K562 (cell line): Measurements from ENCODE around the gene SOX21. TPM values are rescaled to one million over a fixed set of nuclear protein-coding genes. Genes with fewer than 3 reads are reported as not detected.

Experiments
- ATAC-seq: fragments of 200-7000 bp; cut with Tn5 transposase; 3 replicates; pipeline ENCODE4 v1.9.1; 2020; ENCODE audit warnings: moderate library complexity
- BruUV-seq: library from RNA; stranded (reverse); fragments of 400-500 nt; replicated peaks from 2 replicates; lab custom pipeline; 2021; lab: Mats Ljungman, UMichigan
- CTCF ChIA-PET: fragments of 300-600 bp; formaldehyde crosslinking; extraction: SDS; loops from one replicate; lab custom pipeline; 2021; ENCODE audit warnings: low intra/inter-chr PET ratio; lab: Yijun Ruan, JAX
- POLR2A ChIA-PET: fragments of 300-600, 350-650 bp; sonication (Branson Sonifier 250); formaldehyde crosslinking; extraction: SDS; loops from one replicate; lab custom pipeline; 2021; ENCODE audit warnings: antibody characterized with exemption, inconsistent platforms; lab: Yijun Ruan, JAX
- DNase-seq, 4 experiments: peaks; one replicate each; pipeline versions ENCODE4 v3.0.0 to v3.0.0-alpha.2; 2011 to 2018; ENCODE audit warnings: low spot score in 3 of 4, mixed read lengths in 3 of 4; ENCODE audit errors: extremely low read depth in 1 of 4
- FAIRE-seq: peaks from 2 replicates; lab custom pipeline; 2011; peaks lifted over from hg19 to GRCh38; lab: Jason Lieb, UNC
- H2AFZ ChIP-seq: 2 replicates; pipeline ENCODE4 v1.6.0; 2011; ENCODE audit warnings: low read depth, low read length, control low read depth, inconsistent platforms
- H3K27ac ChIP-seq: fragments of 200-600 bp; 3 replicates; pipeline ENCODE4 v1.8.0; 2011; ENCODE audit warnings: low read depth, mild to moderate bottlenecking, control low read depth, inconsistent platforms, low read length, moderate library complexity, mixed read lengths; ENCODE audit errors: extremely low read depth
- H3K27me3 ChIP-seq, 2 experiments: fragments of 300-600 bp in 1 of 2; 2 replicates in 1 of 2; 3 replicates in 1 of 2; pipeline versions ENCODE4 v1.6.0 to v1.8.0; 2011; ENCODE audit warnings: inconsistent platforms in 2 of 2, low read length in 2 of 2, mild to moderate bottlenecking in 1 of 2, mixed read lengths in 1 of 2, moderate library complexity in 1 of 2; ENCODE audit not compliant: control insufficient read depth in 2 of 2, insufficient read depth in 2 of 2
- H3K36me3 ChIP-seq: fragments of 300-600 bp; 3 replicates; pipeline ENCODE4 v1.8.0; 2011; ENCODE audit warnings: mild to moderate bottlenecking, low read length, inconsistent platforms; ENCODE audit not compliant: control insufficient read depth, insufficient read depth
- H3K4me1 ChIP-seq, 2 experiments: fragments of 200-600 bp in 1 of 2; replicated peaks in 1 of 2; 2 replicates in 1 of 2; 3 replicates in 1 of 2; pipeline versions ENCODE4 v1.5.1 to v1.8.0; 2011; ENCODE audit warnings: inconsistent platforms in 2 of 2, low read length in 2 of 2, mild to moderate bottlenecking in 1 of 2, mixed read lengths in 1 of 2, moderate library complexity in 1 of 2; ENCODE audit not compliant: control insufficient read depth in 2 of 2, insufficient read depth in 2 of 2
- H3K4me2 ChIP-seq: 2 replicates; pipeline ENCODE4 v1.6.1; 2011; ENCODE audit warnings: low read length, control low read depth, inconsistent platforms, mixed read lengths; ENCODE audit not compliant: insufficient read depth
- H3K4me3 ChIP-seq: fragments of 200-600 bp; sonication (generic), shearing (Covaris generic); 2 replicates; pipeline ENCODE4 v1.5.1; 2016; ENCODE audit warnings: control low read depth, inconsistent platforms
- H3K79me2 ChIP-seq: fragments of 200-600 bp; 3 replicates; pipeline ENCODE4 v1.8.0; 2011; ENCODE audit warnings: low read length, inconsistent platforms; ENCODE audit not compliant: control insufficient read depth, insufficient read depth
- H3K9ac ChIP-seq, 2 experiments: 2 replicates each; pipeline versions ENCODE4 v1.6.0 to v1.6.1; 2011; ENCODE audit warnings: low read depth in 2 of 2, low read length in 2 of 2, control low read depth in 1 of 2, inconsistent platforms in 1 of 2, mild to moderate bottlenecking in 1 of 2, mixed read lengths in 1 of 2; ENCODE audit not compliant: insufficient read depth in 1 of 2
- H3K9me1 ChIP-seq: one replicate; pipeline ENCODE4 v1.6.0; 2011; ENCODE audit warnings: inconsistent platforms, mild to moderate bottlenecking, low read length, moderate library complexity; ENCODE audit not compliant: control insufficient read depth, insufficient read depth
- H3K9me3 ChIP-seq: replicated peaks from 2 replicates; pipeline ENCODE4 v1.5.1; 2011; ENCODE audit warnings: low read depth, low read length, inconsistent platforms; ENCODE audit not compliant: control insufficient read depth, insufficient read depth
- H4K20me1 ChIP-seq: replicated peaks from 2 replicates; pipeline ENCODE4 v1.6.1; 2011; ENCODE audit warnings: low read length, inconsistent platforms, mixed read lengths; ENCODE audit not compliant: control insufficient read depth, insufficient read depth
- C11orf30 ChIP-seq: fragments of 450-650 bp; IDR thresholded peaks from 2 replicates; pipeline ENCODE4 v1.6.1; 2016; ENCODE audit warnings: low read depth, mild to moderate bottlenecking
- CHD1 ChIP-seq: fragments of 200-600 bp; sonication (generic); IDR thresholded peaks from one replicate; pipeline ENCODE4 v1.6.1; 2012; ENCODE audit warnings: mild to moderate bottlenecking, moderate library complexity, low read length, inconsistent platforms
- RAD21 ChIP-seq, 2 experiments: fragments of 250-450 bp in 1 of 2; fragments of 450-650 bp in 1 of 2; sonication (Bioruptor Pico) in 1 of 2; formaldehyde crosslinking in 1 of 2; IDR thresholded peaks in 1 of 2; conservative IDR thresholded peaks in 1 of 2; 2 replicates each; pipeline versions ENCODE4 v1.4.0 to v1.8.0; 2020 to 2022; ENCODE audit warnings: mild to moderate bottlenecking in 2 of 2, moderate library complexity in 1 of 2
- SMC3 ChIP-seq: conservative IDR thresholded peaks from 2 replicates; pipeline ENCODE4 v1.6.1; 2011; ENCODE audit warnings: low read depth, low read length, improper control_type of control experiment; ENCODE audit not compliant: insufficient read depth
- ZNF316 ChIP-seq: fragments of 450-650 bp; IDR thresholded peaks from 2 replicates; pipeline ENCODE4 v1.6.1; 2016
- WGBS: fragments of 100-300 bp; shearing (Covaris generic); methylation state at CpG from one replicate; pipeline ENCODE4 v1.1.6; 2016; ENCODE audit warnings: low coverage, mixed read lengths; ENCODE audit not compliant: insufficient coverage; ENCODE audit errors: missing lambda C conversion rate; 5-methylcytosine and 5-hydroxymethylcytosine counted together
- in situ Hi-C: fragments of 300-500 bp; cut with MboI; formaldehyde crosslinking; loops from 4 replicates; pipeline ENCODE4 v1.15.0; 2018; ENCODE audit warnings: inconsistent platforms, mixed read lengths
- intact Hi-C: fragments of 100-400 bp; cut with micrococcal nuclease; formaldehyde crosslinking; loops from 2 replicates; pipeline ENCODE4 v1.14.2; 2022
- polyA plus RNA-seq, 8 experiments: library from polyadenylated mRNA; depleted of rRNA in 4 of 8; stranded (reverse) in 5 of 8; unstranded in 3 of 8; fragments of >200 nt; fragmentation: Nextera tagmentation in 2 of 8; fragmentation: Illumina TruSeq in 1 of 8; extraction: Ambion mirVana in 2 of 8; extraction: Trizol in 1 of 8; gene quantifications; 2 replicates each; pipeline versions ENCODE4 v1.2.1 to v1.2.3, GENCODE V29; 2011 to 2014; ENCODE audit warnings: inconsistent platforms in 1 of 8, missing spikeins in 1 of 8
- total RNA-seq, 7 experiments: library from RNA; depleted of rRNA in 6 of 7; stranded (reverse); fragments of >200 nt in 6 of 7; fragmentation: Illumina TruSeq in 2 of 7; extraction: Trizol in 2 of 7; gene quantifications; 2 replicates each; pipeline versions ENCODE4 v1.2.1 to v1.2.3, GENCODE V29; 2011 to 2021; ENCODE audit warnings: low replicate concordance in 1 of 7
- TF ChIP-seq, protein P1 (sequence below), 3 experiments: IDR thresholded peaks in 2 of 3; conservative IDR thresholded peaks in 1 of 3; 2 replicates each; pipeline ENCODE4 v1.5.1; 2011 to 2012; ENCODE audit warnings: low read length in 3 of 3, mild to moderate bottlenecking in 3 of 3, control low read depth in 2 of 3, improper control_type of control experiment in 1 of 3, inconsistent platforms in 1 of 3, low read depth in 1 of 3, mixed read lengths in 1 of 3, moderate library complexity in 1 of 3; ENCODE audit not compliant: insufficient read depth in 2 of 3
- TF ChIP-seq, protein P2 (sequence below), 2 experiments: fragments of 450-650 bp; formaldehyde crosslinking in 1 of 2; IDR thresholded peaks; 2 replicates each; pipeline versions ENCODE4 v1.4.0 to v1.6.1; 2014 to 2020; ENCODE audit warnings: mild to moderate bottlenecking in 2 of 2, borderline replicate concordance in 1 of 2, low read depth in 1 of 2

The SOX21 gene
- total and polyA plus RNA-seq, 9 of the 15 experiments (the other 6 are each of a cell fraction or from before 2014, with no cell fraction given), result 0.07 TPM; not detected in 8

DNA sequence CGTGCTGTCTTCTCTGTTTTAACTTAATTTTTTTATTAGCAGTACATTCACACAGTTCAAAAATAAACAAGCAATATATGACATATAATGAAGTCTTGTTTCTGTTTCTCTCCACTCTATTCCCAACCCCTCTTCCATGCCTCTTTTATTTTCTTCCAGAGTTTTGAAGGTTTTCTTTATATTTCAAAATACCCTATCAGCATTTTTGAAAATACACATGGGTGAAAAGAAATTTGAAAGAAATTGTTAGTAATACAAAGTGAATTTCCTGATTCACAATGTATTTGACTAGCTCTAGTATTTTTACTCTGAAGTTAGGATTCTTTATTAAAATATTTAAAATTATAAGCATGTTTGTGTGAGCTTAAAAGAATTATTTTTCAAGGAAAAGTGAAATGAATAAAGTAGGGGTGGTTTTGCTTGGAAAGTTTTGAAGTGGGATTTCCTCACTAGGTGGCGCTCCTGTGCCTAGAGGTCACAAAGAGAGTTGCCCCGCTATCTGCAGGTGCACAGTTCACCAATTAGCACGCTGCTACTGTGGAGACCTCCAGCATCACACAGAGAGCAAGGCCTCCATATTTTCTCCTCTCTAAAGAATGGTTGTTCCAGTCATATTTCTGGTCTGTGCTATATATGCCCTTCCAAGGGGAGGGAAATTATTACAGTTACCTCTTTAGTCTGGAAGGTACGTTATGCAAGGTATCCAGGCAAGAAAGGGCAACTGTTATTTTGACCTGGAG lies 37.6 kb downstream of the SOX21 start:
- no peak overlapping the region for H3K9ac ChIP-seq
- in situ Hi-C loops, result loop anchor here (25.0 kb wide), 1 partner anchor 738 kb away; no protein-coding TSS in a partner anchor
- POLR2A ChIA-PET, result no interaction called here
- H3K36me3 ChIP-seq, result no peaks in the 10 kb centered on the region
- CTCF ChIA-PET, result no interaction called here
- intact Hi-C loops, result loop anchor here (2.0 kb wide), 1 partner anchor 36 kb away; no protein-coding TSS in a partner anchor
- no peaks in the 10 kb centered on the region for H3K27me3 ChIP-seq
- H3K27ac ChIP-seq, result no peak overlapping the region
- FAIRE-seq (peak; percentile 26), ATAC-seq (peak; percentile 91), DNase-seq (peak; percentile 61 to 78 (median 64))
- no peak overlapping the region for H3K4me3 ChIP-seq
- no peak overlapping the region for H3K4me2 ChIP-seq
- no peaks in the 10 kb centered on the region for H4K20me1 ChIP-seq
- no peaks in the 10 kb centered on the region for H3K79me2 ChIP-seq
- 15% methylated on average over 5 of the region's 5 CpGs for WGBS
- H3K9me3 ChIP-seq, result no peaks in the 10 kb centered on the region
- BruUV-seq, result no TSS peak
- H3K4me1 ChIP-seq, result peaks cover 5 to 6% of the 10 kb centered on the region in 2 experiments; a peak in 3 of 5 replicates
- no peaks in the 10 kb centered on the region for H3K9me1 ChIP-seq
- peak overlapping the region; percentile 60; the same call in 1 of the 2 replicates for H2AFZ ChIP-seq
- peak; percentile 88 for TF ChIP-seq ZNF316
- TF ChIP-seq, protein P1, sequence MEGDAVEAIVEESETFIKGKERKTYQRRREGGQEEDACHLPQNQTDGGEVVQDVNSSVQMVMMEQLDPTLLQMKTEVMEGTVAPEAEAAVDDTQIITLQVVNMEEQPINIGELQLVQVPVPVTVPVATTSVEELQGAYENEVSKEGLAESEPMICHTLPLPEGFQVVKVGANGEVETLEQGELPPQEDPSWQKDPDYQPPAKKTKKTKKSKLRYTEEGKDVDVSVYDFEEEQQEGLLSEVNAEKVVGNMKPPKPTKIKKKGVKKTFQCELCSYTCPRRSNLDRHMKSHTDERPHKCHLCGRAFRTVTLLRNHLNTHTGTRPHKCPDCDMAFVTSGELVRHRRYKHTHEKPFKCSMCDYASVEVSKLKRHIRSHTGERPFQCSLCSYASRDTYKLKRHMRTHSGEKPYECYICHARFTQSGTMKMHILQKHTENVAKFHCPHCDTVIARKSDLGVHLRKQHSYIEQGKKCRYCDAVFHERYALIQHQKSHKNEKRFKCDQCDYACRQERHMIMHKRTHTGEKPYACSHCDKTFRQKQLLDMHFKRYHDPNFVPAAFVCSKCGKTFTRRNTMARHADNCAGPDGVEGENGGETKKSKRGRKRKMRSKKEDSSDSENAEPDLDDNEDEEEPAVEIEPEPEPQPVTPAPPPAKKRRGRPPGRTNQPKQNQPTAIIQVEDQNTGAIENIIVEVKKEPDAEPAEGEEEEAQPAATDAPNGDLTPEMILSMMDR (IDR thresholded peaks at IDR 0.05 in 2 of 3, conservative IDR thresholded peaks at IDR 0.05 in 1 of 3; ENCODE audit: insufficient read depth in 2 of 3, low read depth in 1 of 3, low read length in 3 of 3), result peak; percentile 66 to 75 (median 67)
- TF ChIP-seq SMC3, result peak; percentile 19; the same call in 1 of the 2 replicates
- peak; percentile 77 for TF ChIP-seq C11orf30
- TF ChIP-seq, protein P2, sequence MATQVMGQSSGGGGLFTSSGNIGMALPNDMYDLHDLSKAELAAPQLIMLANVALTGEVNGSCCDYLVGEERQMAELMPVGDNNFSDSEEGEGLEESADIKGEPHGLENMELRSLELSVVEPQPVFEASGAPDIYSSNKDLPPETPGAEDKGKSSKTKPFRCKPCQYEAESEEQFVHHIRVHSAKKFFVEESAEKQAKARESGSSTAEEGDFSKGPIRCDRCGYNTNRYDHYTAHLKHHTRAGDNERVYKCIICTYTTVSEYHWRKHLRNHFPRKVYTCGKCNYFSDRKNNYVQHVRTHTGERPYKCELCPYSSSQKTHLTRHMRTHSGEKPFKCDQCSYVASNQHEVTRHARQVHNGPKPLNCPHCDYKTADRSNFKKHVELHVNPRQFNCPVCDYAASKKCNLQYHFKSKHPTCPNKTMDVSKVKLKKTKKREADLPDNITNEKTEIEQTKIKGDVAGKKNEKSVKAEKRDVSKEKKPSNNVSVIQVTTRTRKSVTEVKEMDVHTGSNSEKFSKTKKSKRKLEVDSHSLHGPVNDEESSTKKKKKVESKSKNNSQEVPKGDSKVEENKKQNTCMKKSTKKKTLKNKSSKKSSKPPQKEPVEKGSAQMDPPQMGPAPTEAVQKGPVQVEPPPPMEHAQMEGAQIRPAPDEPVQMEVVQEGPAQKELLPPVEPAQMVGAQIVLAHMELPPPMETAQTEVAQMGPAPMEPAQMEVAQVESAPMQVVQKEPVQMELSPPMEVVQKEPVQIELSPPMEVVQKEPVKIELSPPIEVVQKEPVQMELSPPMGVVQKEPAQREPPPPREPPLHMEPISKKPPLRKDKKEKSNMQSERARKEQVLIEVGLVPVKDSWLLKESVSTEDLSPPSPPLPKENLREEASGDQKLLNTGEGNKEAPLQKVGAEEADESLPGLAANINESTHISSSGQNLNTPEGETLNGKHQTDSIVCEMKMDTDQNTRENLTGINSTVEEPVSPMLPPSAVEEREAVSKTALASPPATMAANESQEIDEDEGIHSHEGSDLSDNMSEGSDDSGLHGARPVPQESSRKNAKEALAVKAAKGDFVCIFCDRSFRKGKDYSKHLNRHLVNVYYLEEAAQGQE (IDR thresholded peaks at IDR 0.05; ENCODE audit: borderline replicate concordance), result peak; percentile 29; the same call in 1 of the 2 replicates
- TF ChIP-seq, protein P2 (CRISPR knock-in tag; IDR thresholded peaks at IDR 0.05; ENCODE audit: low read depth), result no peak
- no peak for TF ChIP-seq CHD1
- TF ChIP-seq RAD21 (CRISPR knock-in tag; conservative IDR thresholded peaks at IDR 0.05 in 1 of 2, IDR thresholded peaks at IDR 0.05 in 1 of 2), result peak; percentile 48 to 62
